Thymus (tissue), 11 donors: Measurements from ENCODE around the gene NAB1. TPM values are rescaled to one million over a fixed set of nuclear protein-coding genes. Genes with fewer than 3 reads are reported as not detected.
"Not testable (repeated sequence)": the region's sequence is repeated elsewhere in the genome, so short reads cannot be mapped to it uniquely, and the experiment has no call there.

Source experiments
- DNase-seq, 9 donors: peaks; one replicate each; pipeline ENCODE4 v3.0.0-alpha.2; 2013; ENCODE audit warnings: low spot score in 9 of 9, low read depth in 6 of 9, missing footprints in 1 of 9
- H3K27ac ChIP-seq, 2 donors: one replicate each; pipeline ENCODE4 v1.5.1; 2013; ENCODE audit warnings: control low read depth in 1 of 2, low read depth in 1 of 2, low read length in 1 of 2, mild to moderate bottlenecking in 1 of 2, moderate library complexity in 1 of 2
- H3K27me3 ChIP-seq, 2 donors: one replicate each; pipeline ENCODE4 v1.5.1; 2013; ENCODE audit warnings: low read length in 1 of 2; ENCODE audit not compliant: control insufficient read depth in 2 of 2, insufficient read depth in 1 of 2
- H3K36me3 ChIP-seq, 2 donors: one replicate each; pipeline ENCODE4 v1.5.1; 2013; ENCODE audit warnings: low read length in 1 of 2, mild to moderate bottlenecking in 1 of 2, moderate library complexity in 1 of 2; ENCODE audit not compliant: control insufficient read depth in 2 of 2, insufficient read depth in 2 of 2
- H3K4me1 ChIP-seq, 2 donors: one replicate each; pipeline ENCODE4 v1.5.1; 2013; ENCODE audit warnings: low read length in 2 of 2; ENCODE audit not compliant: control insufficient read depth in 2 of 2, insufficient read depth in 2 of 2
- H3K4me3 ChIP-seq, 2 donors: one replicate each; pipeline ENCODE4 v1.5.1; 2013; ENCODE audit warnings: low read length in 2 of 2, control low read depth in 1 of 2, mild to moderate bottlenecking in 1 of 2
- H3K9me3 ChIP-seq, 2 donors: one replicate each; pipeline ENCODE4 v1.5.1; 2013; ENCODE audit warnings: low read length in 1 of 2, mild to moderate bottlenecking in 1 of 2; ENCODE audit not compliant: control insufficient read depth in 2 of 2, insufficient read depth in 1 of 2
- WGBS: extraction: QIAGEN DNeasy Blood & Tissue Kit; methylation state at CpG from one replicate; pipeline ENCODE4 v1.1.7; 2013; 5-methylcytosine and 5-hydroxymethylcytosine counted together
- polyA plus RNA-seq: library from polyadenylated mRNA; stranded (reverse); fragments of 200-250 nt; gene quantifications from one replicate; pipeline ENCODE4 v1.2.3, GENCODE V29; 2013
- total RNA-seq: library from RNA; stranded (reverse); fragments of 120-200 nt; gene quantifications from one replicate; pipeline ENCODE4 v1.2.4, GENCODE V29; 2013
- donor health status: healthy.

NAB1 gene
- total and polyA plus RNA-seq, 2 donors, result 22.7 to 37.3 TPM

DNA sequence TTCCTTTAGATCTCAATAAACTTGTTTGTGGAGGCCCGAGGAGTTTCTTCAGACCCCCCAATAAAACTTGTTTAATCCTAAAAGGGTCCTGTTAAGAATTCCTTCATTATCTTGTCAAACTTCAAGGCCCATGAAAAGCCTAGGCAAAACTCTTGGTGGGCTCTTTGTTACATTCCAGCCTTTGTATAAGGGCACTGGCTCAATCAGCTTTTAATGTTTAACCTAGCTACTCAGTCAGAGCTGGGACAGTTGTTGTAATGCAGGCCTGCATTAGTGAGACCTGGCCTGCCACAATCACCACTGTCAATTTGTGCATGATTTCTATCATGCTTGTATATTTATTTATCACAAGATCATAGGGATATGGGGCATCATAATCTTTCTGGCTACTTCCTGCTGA lies 39.5 kb upstream of the NAB1 start:
- H3K27me3 ChIP-seq, H3K4me3 ChIP-seq, H3K9me3 ChIP-seq, DNase-seq, H3K4me1 ChIP-seq, H3K27ac ChIP-seq, H3K36me3 ChIP-seq: not testable (repeated sequence)
- WGBS, result 99% methylated on average over 1 of the region's 1 CpG

- not testable (repeated sequence) for H3K36me3 ChIP-seq, H3K4me1 ChIP-seq, H3K9me3 ChIP-seq, H3K4me3 ChIP-seq, DNase-seq, H3K27ac ChIP-seq, H3K27me3 ChIP-seq
- 97% methylated on average over 2 of the region's 2 CpGs for WGBS
Observed at GRCh38 chr2:190610528-190610927, 38.4 kb upstream of the NAB1 start.

GRCh38 chr2:190615555-190616200 lies 33.2 kb upstream of the NAB1 start:
- no peaks in the 10 kb centered on the region for H3K9me3 ChIP-seq
- no peak overlapping the region for H3K4me3 ChIP-seq
- H3K36me3 ChIP-seq, result no peaks in the 10 kb centered on the region
- no peaks in the 10 kb centered on the region for H3K27me3 ChIP-seq
- WGBS, result 96% methylated on average over 3 of the region's 3 CpGs
- H3K4me1 ChIP-seq, result no peaks in the 10 kb centered on the region
- H3K27ac ChIP-seq, result no peak overlapping the region
- no peak for DNase-seq

- H3K4me1 ChIP-seq, result no peaks in the 10 kb centered on the region
- no peaks in the 10 kb centered on the region for H3K36me3 ChIP-seq
- no peak overlapping the region for H3K27ac ChIP-seq
- 86% methylated on average over 3 of the region's 3 CpGs for WGBS
- no peaks in the 10 kb centered on the region for H3K9me3 ChIP-seq
- no peak for DNase-seq
- no peaks in the 10 kb centered on the region for H3K27me3 ChIP-seq
- no peak overlapping the region for H3K4me3 ChIP-seq
Observed at GRCh38 chr2:190618030-190618429, 30.9 kb upstream of the NAB1 start.

GRCh38 chr2:190625691-190626090 lies 23.2 kb upstream of the NAB1 start:
- Histone ChIP-seq H3K27ac (no peak overlapping the region), H3K9me3 (no peaks in the 10 kb centered on the region), H3K36me3 (no peaks in the 10 kb centered on the region), H3K4me3 (no peak overlapping the region), H3K27me3 (peaks cover 0 to 2% of the 10 kb centered on the region in 2 donors), H3K4me1 (peaks cover 3 to 7% of the 10 kb centered on the region in 2 donors)
- no peak for DNase-seq

- peaks cover 0 to 2% of the 10 kb centered on the region in 2 donors for H3K27me3 ChIP-seq
- no peaks in the 10 kb centered on the region for H3K36me3 ChIP-seq
- peaks cover 3 to 7% of the 10 kb centered on the region in 2 donors for H3K4me1 ChIP-seq
- H3K9me3 ChIP-seq, result no peaks in the 10 kb centered on the region
- H3K27ac ChIP-seq, result no peak overlapping the region
- WGBS, result 95% methylated on average over 7 of the region's 7 CpGs
- no peak for DNase-seq
- no peak overlapping the region for H3K4me3 ChIP-seq
Observed at GRCh38 chr2:190626641-190627210, 22.2 kb upstream of the NAB1 start.

- Histone ChIP-seq H3K27me3 (peaks cover 0 to 2% of the 10 kb centered on the region in 2 donors), H3K4me1 (peaks cover 3 to 7% of the 10 kb centered on the region in 2 donors), H3K27ac (peak overlapping the region; percentile 20 to 53), H3K36me3 (no peaks in the 10 kb centered on the region), H3K4me3 (peak overlapping the region; percentile 47 to 59), H3K9me3 (no peaks in the 10 kb centered on the region)
- DNase-seq, result peak in 4 of 9 donors; percentile 28 to 57 (median 32)
- WGBS, result 5% methylated on average over 23 of the region's 23 CpGs
Observed at GRCh38 chr2:190627448-190628412, 21.2 kb upstream of the NAB1 start.

- DNase-seq, result no peak
- Histone ChIP-seq H3K36me3 (no peaks in the 10 kb centered on the region), H3K4me1 (peaks cover 3 to 7% of the 10 kb centered on the region in 2 donors), H3K27ac (no peak overlapping the region), H3K9me3 (no peaks in the 10 kb centered on the region), H3K4me3 (no peak overlapping the region), H3K27me3 (peaks cover 0 to 2% of the 10 kb centered on the region in 2 donors)
- WGBS, result 97% methylated on average over 7 of the region's 7 CpGs
Observed at GRCh38 chr2:190628591-190629319, 20.1 kb upstream of the NAB1 start.
